Measurements from ENCODE around the gene HECTD1. TPM values are rescaled to one million over a fixed set of nuclear protein-coding genes. Genes with fewer than 3 reads are reported as not detected.

Gene HECTD1
- total and polyA plus RNA-seq, 9 of the 15 experiments (the other 6 are each of a cell fraction or from before 2014, with no cell fraction given) = 27.9 to 111 (median 78.1) TPM

DNA sequence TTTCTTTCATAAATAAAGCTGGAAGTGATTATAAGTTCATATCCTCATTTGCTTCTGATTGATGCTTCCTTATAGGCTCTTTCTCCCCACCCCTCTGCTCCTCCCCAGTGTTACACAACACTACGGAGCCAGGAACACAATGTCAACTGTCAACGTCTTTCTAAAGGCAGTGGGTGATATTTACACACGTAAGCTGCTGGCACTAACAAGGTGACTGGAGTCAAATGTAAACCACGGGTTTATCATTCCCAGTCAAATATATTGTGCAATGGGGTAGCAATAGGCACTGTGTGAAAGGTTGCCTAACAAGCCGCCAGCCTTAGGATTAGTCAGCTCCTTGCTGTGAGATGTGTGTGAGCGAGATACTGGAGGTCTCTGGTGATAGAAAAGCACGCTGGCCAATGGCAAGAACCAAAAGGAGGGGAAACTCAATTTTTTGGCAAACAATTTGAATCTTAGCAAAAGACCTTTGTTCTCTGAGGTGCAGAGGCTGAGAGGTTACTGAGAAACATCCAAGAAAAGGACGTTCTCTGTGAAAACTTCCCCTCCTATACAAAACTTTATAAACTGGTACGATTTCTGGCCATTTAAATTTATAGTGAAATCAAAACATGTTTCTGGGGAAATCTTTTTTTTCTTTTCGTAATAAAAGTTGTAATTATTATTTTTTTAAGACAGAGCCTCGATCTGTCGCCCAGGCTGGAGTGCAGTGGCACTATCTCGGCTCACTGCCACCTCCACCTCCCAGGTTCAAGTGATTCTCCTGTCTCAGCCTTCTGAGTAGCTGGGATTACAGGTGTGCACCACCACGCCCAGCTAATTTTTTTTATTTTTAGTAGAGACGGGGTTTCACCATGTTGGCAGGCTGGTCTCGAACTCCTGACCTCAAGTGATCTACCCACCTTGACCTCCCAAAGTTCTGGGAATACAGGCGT lies 22.3 kb upstream of the HECTD1 start (continued):
- TF ChIP-seq FOXJ3 (CRISPR knock-in tag; IDR thresholded peaks at IDR 0.05) = no peak
- no peak for TF ChIP-seq ZNF174 (CRISPR knock-in tag; IDR thresholded peaks at IDR 0.05)
- no peak for TF ChIP-seq NFIX (CRISPR knock-in tag; IDR thresholded peaks at IDR 0.05; ENCODE audit: low read depth)
- TF ChIP-seq ZNF584 (CRISPR knock-in tag; IDR thresholded peaks at IDR 0.05; ENCODE audit: low read depth) = 0 out of 2 replicates have a peak, but pooled peaks have one; percentile 64
- TF ChIP-seq CEBPG (CRISPR knock-in tag; IDR thresholded peaks at IDR 0.05) = peak; percentile 100
- TF ChIP-seq CEBPG (tag; conservative IDR thresholded peaks at IDR 0.05 in 1 of 2, IDR thresholded peaks at IDR 0.05 in 1 of 2) = peak; percentile 100
- TF ChIP-seq POLR2AphosphoS5 (IDR thresholded peaks at IDR 0.05; ENCODE audit: control insufficient read depth, insufficient read depth, low read depth, low read length) = peak; percentile 63
- no peak for TF ChIP-seq ZNF551 (CRISPR knock-in tag; IDR thresholded peaks at IDR 0.05)
- TF ChIP-seq, protein P1, sequence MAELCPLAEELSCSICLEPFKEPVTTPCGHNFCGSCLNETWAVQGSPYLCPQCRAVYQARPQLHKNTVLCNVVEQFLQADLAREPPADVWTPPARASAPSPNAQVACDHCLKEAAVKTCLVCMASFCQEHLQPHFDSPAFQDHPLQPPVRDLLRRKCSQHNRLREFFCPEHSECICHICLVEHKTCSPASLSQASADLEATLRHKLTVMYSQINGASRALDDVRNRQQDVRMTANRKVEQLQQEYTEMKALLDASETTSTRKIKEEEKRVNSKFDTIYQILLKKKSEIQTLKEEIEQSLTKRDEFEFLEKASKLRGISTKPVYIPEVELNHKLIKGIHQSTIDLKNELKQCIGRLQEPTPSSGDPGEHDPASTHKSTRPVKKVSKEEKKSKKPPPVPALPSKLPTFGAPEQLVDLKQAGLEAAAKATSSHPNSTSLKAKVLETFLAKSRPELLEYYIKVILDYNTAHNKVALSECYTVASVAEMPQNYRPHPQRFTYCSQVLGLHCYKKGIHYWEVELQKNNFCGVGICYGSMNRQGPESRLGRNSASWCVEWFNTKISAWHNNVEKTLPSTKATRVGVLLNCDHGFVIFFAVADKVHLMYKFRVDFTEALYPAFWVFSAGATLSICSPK (IDR thresholded peaks at IDR 0.05; ENCODE audit: borderline replicate concordance) = no peak
- TF ChIP-seq TBL1XR1 (IDR thresholded peaks at IDR 0.05; ENCODE audit: low read length in 2 of 2) = peak in 1 of 2 experiments; percentile 65; a peak in 2 of 4 replicates
- TF ChIP-seq TAL1 (IDR thresholded peaks at IDR 0.05) = peak; percentile 83
- TF ChIP-seq, protein P2, sequence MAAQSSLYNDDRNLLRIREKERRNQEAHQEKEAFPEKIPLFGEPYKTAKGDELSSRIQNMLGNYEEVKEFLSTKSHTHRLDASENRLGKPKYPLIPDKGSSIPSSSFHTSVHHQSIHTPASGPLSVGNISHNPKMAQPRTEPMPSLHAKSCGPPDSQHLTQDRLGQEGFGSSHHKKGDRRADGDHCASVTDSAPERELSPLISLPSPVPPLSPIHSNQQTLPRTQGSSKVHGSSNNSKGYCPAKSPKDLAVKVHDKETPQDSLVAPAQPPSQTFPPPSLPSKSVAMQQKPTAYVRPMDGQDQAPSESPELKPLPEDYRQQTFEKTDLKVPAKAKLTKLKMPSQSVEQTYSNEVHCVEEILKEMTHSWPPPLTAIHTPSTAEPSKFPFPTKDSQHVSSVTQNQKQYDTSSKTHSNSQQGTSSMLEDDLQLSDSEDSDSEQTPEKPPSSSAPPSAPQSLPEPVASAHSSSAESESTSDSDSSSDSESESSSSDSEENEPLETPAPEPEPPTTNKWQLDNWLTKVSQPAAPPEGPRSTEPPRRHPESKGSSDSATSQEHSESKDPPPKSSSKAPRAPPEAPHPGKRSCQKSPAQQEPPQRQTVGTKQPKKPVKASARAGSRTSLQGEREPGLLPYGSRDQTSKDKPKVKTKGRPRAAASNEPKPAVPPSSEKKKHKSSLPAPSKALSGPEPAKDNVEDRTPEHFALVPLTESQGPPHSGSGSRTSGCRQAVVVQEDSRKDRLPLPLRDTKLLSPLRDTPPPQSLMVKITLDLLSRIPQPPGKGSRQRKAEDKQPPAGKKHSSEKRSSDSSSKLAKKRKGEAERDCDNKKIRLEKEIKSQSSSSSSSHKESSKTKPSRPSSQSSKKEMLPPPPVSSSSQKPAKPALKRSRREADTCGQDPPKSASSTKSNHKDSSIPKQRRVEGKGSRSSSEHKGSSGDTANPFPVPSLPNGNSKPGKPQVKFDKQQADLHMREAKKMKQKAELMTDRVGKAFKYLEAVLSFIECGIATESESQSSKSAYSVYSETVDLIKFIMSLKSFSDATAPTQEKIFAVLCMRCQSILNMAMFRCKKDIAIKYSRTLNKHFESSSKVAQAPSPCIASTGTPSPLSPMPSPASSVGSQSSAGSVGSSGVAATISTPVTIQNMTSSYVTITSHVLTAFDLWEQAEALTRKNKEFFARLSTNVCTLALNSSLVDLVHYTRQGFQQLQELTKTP (IDR thresholded peaks at IDR 0.05; ENCODE audit: low read depth in 1 of 2, partially characterized antibody in 2 of 2) = peak in 1 of 2 experiments; percentile 91
- no peak for TF ChIP-seq ETS2 (tag; IDR thresholded peaks at IDR 0.05; ENCODE audit: borderline replicate concordance, poor library complexity, severe bottlenecking)
- peak; percentile 66 for TF ChIP-seq MTA1 (IDR thresholded peaks at IDR 0.05; ENCODE audit: borderline replicate concordance)
- TF ChIP-seq DIDO1 (tag; IDR thresholded peaks at IDR 0.05; ENCODE audit: low read depth) = no peak
- TF ChIP-seq, protein P3, sequence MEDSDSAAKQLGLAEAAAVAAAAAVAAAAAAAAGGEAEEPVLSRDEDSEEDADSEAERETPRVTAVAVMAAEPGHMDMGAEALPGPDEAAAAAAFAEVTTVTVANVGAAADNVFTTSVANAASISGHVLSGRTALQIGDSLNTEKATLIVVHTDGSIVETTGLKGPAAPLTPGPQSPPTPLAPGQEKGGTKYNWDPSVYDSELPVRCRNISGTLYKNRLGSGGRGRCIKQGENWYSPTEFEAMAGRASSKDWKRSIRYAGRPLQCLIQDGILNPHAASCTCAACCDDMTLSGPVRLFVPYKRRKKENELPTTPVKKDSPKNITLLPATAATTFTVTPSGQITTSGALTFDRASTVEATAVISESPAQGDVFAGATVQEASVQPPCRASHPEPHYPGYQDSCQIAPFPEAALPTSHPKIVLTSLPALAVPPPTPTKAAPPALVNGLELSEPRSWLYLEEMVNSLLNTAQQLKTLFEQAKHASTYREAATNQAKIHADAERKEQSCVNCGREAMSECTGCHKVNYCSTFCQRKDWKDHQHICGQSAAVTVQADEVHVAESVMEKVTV (CRISPR knock-in tag; IDR thresholded peaks at IDR 0.05) = no peak
- TF ChIP-seq ADNP (tag; IDR thresholded peaks at IDR 0.05) = peak; percentile 59; the same call in 1 of the 2 replicates
- peak; percentile 77 to 82 for TF ChIP-seq KDM1A (IDR thresholded peaks at IDR 0.05)

Data from K562 (cell line).